Activated naive CD4-positive, alpha-beta T cell treated with Interleukin-2 at 50 U/mL for 16 hours (primary cell): ENCODE measurements around the gene TCEA2.
"Not testable (repeated sequence)": the region's sequence is repeated elsewhere in the genome, so short reads cannot be mapped to it uniquely, and the experiment has no call there.

Source experiments
- DNase-seq: peaks from one replicate; pipeline ENCODE4 v3.0.0-alpha.2; 2020

The TCEA2 gene

GRCh38 chr20:64080013-64080812 lies 17.2 kb downstream of the TCEA2 start, which contains the start of gene OPRL1:
OPRL1 (plus strand) TSS chr20:64080082; CDS start chr20:64092721, 12,639 bp downstream.
- DNase-seq: peak; percentile 44

GRCh38 chr20:64080813-64081623 lies 18.0 kb downstream of the TCEA2 start:
- no peak for DNase-seq

GRCh38 chr20:64081624-64081964 lies 18.6 kb downstream of the TCEA2 start:
- DNase-seq: no peak

GRCh38 chr20:64082126-64082731 lies 19.2 kb downstream of the TCEA2 start:
- DNase-seq: no peak

- no peak for DNase-seq
Measured at GRCh38 chr20:64082820-64083377, 19.9 kb downstream of the TCEA2 start.

- DNase-seq: peak; percentile 75
Measured at GRCh38 chr20:64083378-64083803, 20.4 kb downstream of the TCEA2 start.

- DNase-seq: no peak
Measured at GRCh38 chr20:64083804-64084684, 21.0 kb downstream of the TCEA2 start, which contains the start of gene LKAAEAR1. LKAAEAR1 (minus strand) TSS chr20:64084398; CDS start chr20:64084219, 179 bp downstream.

GRCh38 chr20:64084685-64085152 lies 21.7 kb downstream of the TCEA2 start:
- no peak for DNase-seq

- DNase-seq: no peak
Measured at GRCh38 chr20:64086801-64087200, 23.8 kb downstream of the TCEA2 start.

GRCh38 chr20:64087226-64087825 lies 24.3 kb downstream of the TCEA2 start:
- DNase-seq: not testable (repeated sequence)

GRCh38 chr20:64088586-64088985 lies 25.6 kb downstream of the TCEA2 start:
- DNase-seq: not testable (repeated sequence)

- DNase-seq: no peak
Measured at GRCh38 chr20:64090165-64090564, 27.2 kb downstream of the TCEA2 start.

- no peak for DNase-seq
Measured at GRCh38 chr20:64091340-64091739, 28.3 kb downstream of the TCEA2 start.

GRCh38 chr20:64091770-64092169 lies 28.8 kb downstream of the TCEA2 start:
- DNase-seq: no peak

- DNase-seq: no peak
Measured at GRCh38 chr20:64092258-64093012, 29.4 kb downstream of the TCEA2 start.

- no peak for DNase-seq
Measured at GRCh38 chr20:64093013-64093503, 30.1 kb downstream of the TCEA2 start.

GRCh38 chr20:64095455-64095854 lies 32.5 kb downstream of the TCEA2 start:
- DNase-seq: no peak

- DNase-seq: no peak
Measured at GRCh38 chr20:64095927-64096326, 32.9 kb downstream of the TCEA2 start.

GRCh38 chr20:64096535-64096934 lies 33.5 kb downstream of the TCEA2 start:
- DNase-seq: no peak

GRCh38 chr20:64098471-64099013 lies 35.5 kb downstream of the TCEA2 start:
- DNase-seq: no peak
